ENCODE results near the gene AMPD3.

AMPD3 gene

DNA sequence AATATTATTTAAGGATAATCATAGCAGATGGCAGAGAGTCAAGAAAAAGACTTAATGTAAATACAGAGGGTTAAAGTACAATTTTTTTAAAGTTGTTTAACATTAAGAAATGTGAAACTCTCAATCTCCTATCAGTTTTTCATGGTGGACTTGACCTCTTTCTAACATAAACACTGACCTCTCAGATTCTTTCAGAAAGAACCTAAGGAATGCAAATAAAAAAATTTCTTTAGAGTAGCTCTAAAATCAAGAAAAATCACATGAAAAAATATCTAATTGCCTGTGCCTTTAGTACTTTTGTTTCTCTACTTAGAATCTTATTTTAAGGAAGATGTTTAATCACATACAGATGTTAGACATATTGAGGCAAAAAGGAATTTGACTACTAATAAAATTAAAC is 73.1 kb downstream of the AMPD3 start:
- Histone ChIP-seq H3K9me3 (ENCODE audit: control insufficient read depth, low read length) (no peaks in the 10 kb centered on the region), H3K79me1 (replicated peaks; ENCODE audit: low read length, poor library complexity, severe bottlenecking) (peaks cover 4% of the 10 kb centered on the region), H3K27me3 (ENCODE audit: control insufficient read depth in 1 of 2, insufficient read depth in 1 of 2, low read length in 2 of 2) (no peaks in the 10 kb centered on the region), H2AFZ (ENCODE audit: low read depth, low read length) (no peak overlapping the region), H3K36me3 (ENCODE audit: control insufficient read depth in 1 of 2, insufficient read depth in 2 of 2, low read depth in 1 of 2, low read length in 2 of 2) (peaks cover 0 to 85% of the 10 kb centered on the region in 2 experiments), H3K4ac (ENCODE audit: low read depth in 1 of 2, low read length in 2 of 2) (no peak overlapping the region), H2AK5ac (ENCODE audit: low read length, severe bottlenecking) (no peak overlapping the region), H2BK120ac (ENCODE audit: low read depth, low read length) (no peak overlapping the region), H3K18ac (ENCODE audit: low read depth in 1 of 2, low read length in 2 of 2) (no peak overlapping the region), H3K9ac (ENCODE audit: low read length) (peak overlapping the region; percentile 37), H2BK12ac (ENCODE audit: low read length in 2 of 2) (no peak overlapping the region), H4K8ac (ENCODE audit: low read length) (no peak overlapping the region), H3K4me2 (ENCODE audit: low read length, poor library complexity, severe bottlenecking) (no peak overlapping the region), H3K23ac (ENCODE audit: low read length in 2 of 2) (no peak overlapping the region), H3K27ac (ENCODE audit: low read length, poor library complexity, severe bottlenecking) (no peak overlapping the region), H3K4me1 (ENCODE audit: control insufficient read depth, insufficient read depth, low read depth, low read length) (no peaks in the 10 kb centered on the region), H4K91ac (ENCODE audit: low read length) (no peak overlapping the region), H2BK15ac (ENCODE audit: low read depth, poor library complexity, severe bottlenecking) (no peak overlapping the region), H3K4me3 (ENCODE audit: insufficient read depth in 1 of 2, low read depth in 1 of 2, low read length in 2 of 2) (no peak overlapping the region), H3K14ac (ENCODE audit: low read length in 2 of 2) (no peak overlapping the region), H2BK5ac (ENCODE audit: low read depth, low read length, poor library complexity, severe bottlenecking) (no peak overlapping the region)
- no peak for DNase-seq

DNA sequence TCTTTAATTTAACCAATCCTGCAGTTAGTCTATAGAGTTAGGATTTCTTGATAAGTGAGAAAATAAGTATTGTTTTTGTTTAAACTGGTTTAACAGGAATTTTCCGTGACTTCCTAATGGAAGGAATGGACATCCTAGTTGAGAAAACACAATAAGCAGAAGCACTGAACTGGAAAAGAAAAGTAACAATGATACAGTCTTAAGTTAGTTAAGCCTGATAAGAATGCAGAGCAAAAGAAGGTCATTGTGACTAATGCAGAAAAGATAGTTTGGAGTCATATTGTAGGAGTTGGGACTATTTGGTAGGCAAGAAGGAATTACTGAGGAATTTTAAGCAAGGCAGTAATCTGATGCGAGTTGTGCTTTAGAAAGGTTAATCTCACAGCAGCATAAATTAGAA is 74.2 kb downstream of the AMPD3 start:
- no peak overlapping the region for H4K8ac ChIP-seq (ENCODE audit: low read length)
- H2BK15ac ChIP-seq (ENCODE audit: low read depth, poor library complexity, severe bottlenecking), result no peak overlapping the region
- no peak overlapping the region for H4K91ac ChIP-seq (ENCODE audit: low read length)
- no peak overlapping the region for H3K18ac ChIP-seq (ENCODE audit: low read depth in 1 of 2, low read length in 2 of 2)
- H3K4ac ChIP-seq (ENCODE audit: low read depth in 1 of 2, low read length in 2 of 2), result no peak overlapping the region
- no peaks in the 10 kb centered on the region for H3K4me1 ChIP-seq (ENCODE audit: control insufficient read depth, insufficient read depth, low read depth, low read length)
- H3K23ac ChIP-seq (ENCODE audit: low read length in 2 of 2), result no peak overlapping the region
- no peak overlapping the region for H2BK5ac ChIP-seq (ENCODE audit: low read depth, low read length, poor library complexity, severe bottlenecking)
- no peak overlapping the region for H3K14ac ChIP-seq (ENCODE audit: low read length in 2 of 2)
- no peaks in the 10 kb centered on the region for H3K9me3 ChIP-seq (ENCODE audit: control insufficient read depth, low read length)
- H3K4me2 ChIP-seq (ENCODE audit: low read length, poor library complexity, severe bottlenecking), result no peak overlapping the region
- DNase-seq, result peak; percentile 11
- no peak overlapping the region for H2BK120ac ChIP-seq (ENCODE audit: low read depth, low read length)
- no peak overlapping the region for H2AK5ac ChIP-seq (ENCODE audit: low read length, severe bottlenecking)
- H3K9ac ChIP-seq (ENCODE audit: low read length), result peak overlapping the region; percentile 36
- no peak overlapping the region for H2AFZ ChIP-seq (ENCODE audit: low read depth, low read length)
- 96% methylated on average over 2 of the region's 2 CpGs for WGBS
- peak overlapping the region; percentile 45 for H3K27ac ChIP-seq (ENCODE audit: low read length, poor library complexity, severe bottlenecking)
- no peak overlapping the region for H2BK12ac ChIP-seq (ENCODE audit: low read length in 2 of 2)
- H3K27me3 ChIP-seq (ENCODE audit: control insufficient read depth in 1 of 2, insufficient read depth in 1 of 2, low read length in 2 of 2), result no peaks in the 10 kb centered on the region
- H3K79me1 ChIP-seq (replicated peaks; ENCODE audit: low read length, poor library complexity, severe bottlenecking), result peaks cover 4% of the 10 kb centered on the region
- peaks cover 0 to 85% of the 10 kb centered on the region in 2 experiments for H3K36me3 ChIP-seq (ENCODE audit: control insufficient read depth in 1 of 2, insufficient read depth in 2 of 2, low read depth in 1 of 2, low read length in 2 of 2)
- no peak overlapping the region for H3K4me3 ChIP-seq (ENCODE audit: insufficient read depth in 1 of 2, low read depth in 1 of 2, low read length in 2 of 2)

DNA sequence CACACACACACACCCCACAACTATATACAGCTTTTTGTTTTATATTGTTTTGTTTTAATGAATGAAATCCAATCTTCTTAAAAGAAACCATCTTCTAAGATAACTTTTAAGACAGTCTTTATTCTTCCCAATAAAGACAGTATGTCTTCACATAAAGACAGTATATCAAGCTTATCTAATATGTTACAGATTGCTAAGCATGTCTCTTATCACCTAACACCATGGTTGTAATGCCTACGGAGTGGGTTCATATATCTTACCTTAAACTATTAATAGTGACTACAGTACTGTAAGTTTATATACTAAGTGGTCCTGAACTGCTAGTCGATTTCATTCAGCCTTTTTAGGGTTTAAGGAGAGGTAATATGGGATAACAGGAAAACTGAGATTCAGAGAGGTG is 77.5 kb downstream of the AMPD3 start:
- Histone ChIP-seq H3K9ac (ENCODE audit: low read length) (no peak overlapping the region), H3K27me3 (ENCODE audit: control insufficient read depth in 1 of 2, insufficient read depth in 1 of 2, low read length in 2 of 2) (no peaks in the 10 kb centered on the region)
- WGBS, result 96% methylated on average over 1 of the region's 2 CpGs

DNA sequence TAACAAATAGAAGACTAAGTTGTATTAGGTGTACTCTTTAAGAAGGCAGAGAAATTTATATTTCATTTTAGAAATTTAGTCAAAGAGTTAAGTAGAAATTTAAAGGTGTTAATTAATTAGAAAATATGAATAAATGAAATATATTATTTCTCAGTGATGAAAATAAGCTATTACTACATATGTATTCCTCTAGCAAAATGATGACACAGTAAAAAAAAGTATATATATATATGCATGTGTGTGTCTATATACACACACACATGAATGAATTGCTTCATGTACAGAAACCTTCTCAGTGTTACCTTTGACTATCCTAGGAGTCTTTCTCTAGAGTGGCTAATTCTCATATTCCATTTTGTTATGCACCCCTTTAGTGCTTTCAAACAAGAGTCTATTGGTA is 78.3 kb downstream of the AMPD3 start:
- Histone ChIP-seq H3K79me1 (replicated peaks; ENCODE audit: low read length, poor library complexity, severe bottlenecking) (peaks cover 12% of the 10 kb centered on the region), H2AFZ (ENCODE audit: low read depth, low read length) (no peak overlapping the region), H3K4me3 (ENCODE audit: insufficient read depth in 1 of 2, low read depth in 1 of 2, low read length in 2 of 2) (no peak overlapping the region), H3K23ac (ENCODE audit: low read length in 2 of 2) (no peak overlapping the region), H2AK5ac (ENCODE audit: low read length, severe bottlenecking) (no peak overlapping the region), H2BK15ac (ENCODE audit: low read depth, poor library complexity, severe bottlenecking) (no peak overlapping the region), H3K9me3 (ENCODE audit: control insufficient read depth, low read length) (no peaks in the 10 kb centered on the region), H3K4me1 (ENCODE audit: control insufficient read depth, insufficient read depth, low read depth, low read length) (no peaks in the 10 kb centered on the region), H3K4ac (ENCODE audit: low read depth in 1 of 2, low read length in 2 of 2) (no peak overlapping the region), H4K8ac (ENCODE audit: low read length) (no peak overlapping the region), H4K91ac (ENCODE audit: low read length) (no peak overlapping the region), H3K18ac (ENCODE audit: low read depth in 1 of 2, low read length in 2 of 2) (no peak overlapping the region), H2BK5ac (ENCODE audit: low read depth, low read length, poor library complexity, severe bottlenecking) (no peak overlapping the region), H3K27me3 (ENCODE audit: control insufficient read depth in 1 of 2, insufficient read depth in 1 of 2, low read length in 2 of 2) (no peaks in the 10 kb centered on the region), H3K36me3 (ENCODE audit: control insufficient read depth in 1 of 2, insufficient read depth in 2 of 2, low read depth in 1 of 2, low read length in 2 of 2) (peaks cover 0 to 55% of the 10 kb centered on the region in 2 experiments), H2BK12ac (ENCODE audit: low read length in 2 of 2) (no peak overlapping the region), H3K4me2 (ENCODE audit: low read length, poor library complexity, severe bottlenecking) (no peak overlapping the region), H3K9ac (ENCODE audit: low read length) (no peak overlapping the region), H2BK120ac (ENCODE audit: low read depth, low read length) (no peak overlapping the region), H3K14ac (ENCODE audit: low read length in 2 of 2) (no peak overlapping the region), H3K27ac (ENCODE audit: low read length, poor library complexity, severe bottlenecking) (no peak overlapping the region)
- DNase-seq, result no peak

More for the DNA sequence above, 77.5 kb downstream of the AMPD3 start:
- Histone ChIP-seq H3K4me2 (ENCODE audit: low read length, poor library complexity, severe bottlenecking) (no peak overlapping the region), H2BK120ac (ENCODE audit: low read depth, low read length) (no peak overlapping the region), H3K9me3 (ENCODE audit: control insufficient read depth, low read length) (no peaks in the 10 kb centered on the region), H3K4me1 (ENCODE audit: control insufficient read depth, insufficient read depth, low read depth, low read length) (no peaks in the 10 kb centered on the region), H3K27ac (ENCODE audit: low read length, poor library complexity, severe bottlenecking) (no peak overlapping the region), H2AK5ac (ENCODE audit: low read length, severe bottlenecking) (no peak overlapping the region), H3K18ac (ENCODE audit: low read depth in 1 of 2, low read length in 2 of 2) (no peak overlapping the region), H4K8ac (ENCODE audit: low read length) (no peak overlapping the region), H3K4me3 (ENCODE audit: insufficient read depth in 1 of 2, low read depth in 1 of 2, low read length in 2 of 2) (no peak overlapping the region), H3K4ac (ENCODE audit: low read depth in 1 of 2, low read length in 2 of 2) (no peak overlapping the region), H3K36me3 (ENCODE audit: control insufficient read depth in 1 of 2, insufficient read depth in 2 of 2, low read depth in 1 of 2, low read length in 2 of 2) (peaks cover 0 to 58% of the 10 kb centered on the region in 2 experiments), H2BK12ac (ENCODE audit: low read length in 2 of 2) (no peak overlapping the region), H3K14ac (ENCODE audit: low read length in 2 of 2) (no peak overlapping the region), H2BK15ac (ENCODE audit: low read depth, poor library complexity, severe bottlenecking) (no peak overlapping the region), H3K23ac (ENCODE audit: low read length in 2 of 2) (no peak overlapping the region), H2BK5ac (ENCODE audit: low read depth, low read length, poor library complexity, severe bottlenecking) (no peak overlapping the region), H4K91ac (ENCODE audit: low read length) (no peak overlapping the region), H3K79me1 (replicated peaks; ENCODE audit: low read length, poor library complexity, severe bottlenecking) (peaks cover 10% of the 10 kb centered on the region), H2AFZ (ENCODE audit: low read depth, low read length) (no peak overlapping the region)
- no peak for DNase-seq
